ENCODE results near the gene CRISPLD2. TPM values are rescaled to one million over a fixed set of nuclear protein-coding genes. Genes with fewer than 3 reads are reported as not detected.

The CRISPLD2 gene
- total RNA-seq, 1 donor from 2014 or later, result 34.9 TPM

DNA sequence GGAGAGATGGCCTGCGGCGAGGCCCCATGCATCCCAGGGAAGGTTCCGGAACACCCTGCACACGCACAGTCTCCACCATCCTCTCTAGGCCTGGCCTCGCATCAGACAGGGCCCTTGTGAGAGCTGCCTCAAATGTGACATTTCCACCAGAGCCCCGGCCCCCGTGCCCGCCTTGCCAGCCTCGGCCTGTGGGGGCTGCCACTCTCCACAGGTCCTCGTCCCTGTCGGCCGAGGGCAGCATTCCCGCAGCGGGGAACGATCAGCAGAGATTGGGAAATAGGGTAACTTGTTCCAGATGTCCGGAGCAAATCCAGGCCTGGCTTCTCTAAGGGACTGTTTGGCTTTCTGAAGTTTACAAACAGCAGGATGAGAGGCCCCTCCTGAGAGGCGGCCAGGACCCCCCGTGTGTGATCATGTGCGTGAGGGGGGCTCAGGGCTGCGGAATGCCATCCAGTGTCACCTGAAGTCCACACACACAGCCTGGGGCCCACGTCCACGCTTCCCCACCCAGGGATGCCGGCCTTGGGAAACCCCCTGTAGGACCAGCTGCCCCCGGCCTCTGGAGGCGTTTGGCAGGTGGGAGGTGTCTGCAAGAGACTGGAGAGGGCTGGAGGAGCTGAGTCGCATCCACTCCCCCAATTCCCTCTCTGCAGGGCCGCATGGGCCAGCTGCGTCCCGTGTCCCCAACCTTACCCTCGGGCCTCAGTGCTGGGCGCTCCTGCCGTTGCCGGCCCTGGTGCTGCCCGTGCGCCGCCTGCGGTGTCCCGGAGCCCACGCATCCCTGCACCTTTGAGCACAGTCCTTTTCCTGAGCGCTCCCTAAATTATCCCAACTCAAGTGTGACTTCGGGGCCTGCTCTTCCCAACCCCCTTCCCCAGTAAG lies 121.1 kb downstream of the CRISPLD2 start:
- H3K9me3 ChIP-seq, result no peaks in the 10 kb centered on the region
- no peak overlapping the region for H3K4me3 ChIP-seq
- no peaks in the 10 kb centered on the region for H3K4me1 ChIP-seq
- no peak overlapping the region for H3K27ac ChIP-seq
- TF ChIP-seq, protein P1, sequence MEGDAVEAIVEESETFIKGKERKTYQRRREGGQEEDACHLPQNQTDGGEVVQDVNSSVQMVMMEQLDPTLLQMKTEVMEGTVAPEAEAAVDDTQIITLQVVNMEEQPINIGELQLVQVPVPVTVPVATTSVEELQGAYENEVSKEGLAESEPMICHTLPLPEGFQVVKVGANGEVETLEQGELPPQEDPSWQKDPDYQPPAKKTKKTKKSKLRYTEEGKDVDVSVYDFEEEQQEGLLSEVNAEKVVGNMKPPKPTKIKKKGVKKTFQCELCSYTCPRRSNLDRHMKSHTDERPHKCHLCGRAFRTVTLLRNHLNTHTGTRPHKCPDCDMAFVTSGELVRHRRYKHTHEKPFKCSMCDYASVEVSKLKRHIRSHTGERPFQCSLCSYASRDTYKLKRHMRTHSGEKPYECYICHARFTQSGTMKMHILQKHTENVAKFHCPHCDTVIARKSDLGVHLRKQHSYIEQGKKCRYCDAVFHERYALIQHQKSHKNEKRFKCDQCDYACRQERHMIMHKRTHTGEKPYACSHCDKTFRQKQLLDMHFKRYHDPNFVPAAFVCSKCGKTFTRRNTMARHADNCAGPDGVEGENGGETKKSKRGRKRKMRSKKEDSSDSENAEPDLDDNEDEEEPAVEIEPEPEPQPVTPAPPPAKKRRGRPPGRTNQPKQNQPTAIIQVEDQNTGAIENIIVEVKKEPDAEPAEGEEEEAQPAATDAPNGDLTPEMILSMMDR (IDR thresholded peaks at IDR 0.05), result no peak
- ATAC-seq (peak; percentile 40 to 44), DNase-seq (no peak)
- H3K27me3 ChIP-seq (ENCODE audit: low read depth), result no peaks in the 10 kb centered on the region
- H3K36me3 ChIP-seq, result no peaks in the 10 kb centered on the region
- intact Hi-C loops (cut with DNase I), result no loop called here

GRCh38 chr16:84941921-84942320 lies 122.1 kb downstream of the CRISPLD2 start:
- ATAC-seq, result no peak
- no peak overlapping the region for H3K27ac ChIP-seq
- intact Hi-C loops (cut with DNase I), result no loop called here
- H3K27me3 ChIP-seq (ENCODE audit: low read depth), result no peaks in the 10 kb centered on the region
- no peak overlapping the region for H3K4me3 ChIP-seq
- H3K36me3 ChIP-seq, result no peaks in the 10 kb centered on the region
- no peaks in the 10 kb centered on the region for H3K9me3 ChIP-seq
- DNase-seq, result no peak
- TF ChIP-seq, protein P1 (IDR thresholded peaks at IDR 0.05), result no peak
- H3K4me1 ChIP-seq, result no peaks in the 10 kb centered on the region

GRCh38 chr16:84942786-84943185 lies 123.0 kb downstream of the CRISPLD2 start:
- TF ChIP-seq, protein P1 (IDR thresholded peaks at IDR 0.05), result no peak
- H3K4me3 ChIP-seq, result no peak overlapping the region
- H3K4me1 ChIP-seq, result no peaks in the 10 kb centered on the region
- H3K27ac ChIP-seq, result no peak overlapping the region
- no peaks in the 10 kb centered on the region for H3K27me3 ChIP-seq (ENCODE audit: low read depth)
- H3K9me3 ChIP-seq, result no peaks in the 10 kb centered on the region
- intact Hi-C loops (cut with DNase I), result no loop called here
- H3K36me3 ChIP-seq, result no peaks in the 10 kb centered on the region
- ATAC-seq, result no peak
- DNase-seq, result no peak

DNA sequence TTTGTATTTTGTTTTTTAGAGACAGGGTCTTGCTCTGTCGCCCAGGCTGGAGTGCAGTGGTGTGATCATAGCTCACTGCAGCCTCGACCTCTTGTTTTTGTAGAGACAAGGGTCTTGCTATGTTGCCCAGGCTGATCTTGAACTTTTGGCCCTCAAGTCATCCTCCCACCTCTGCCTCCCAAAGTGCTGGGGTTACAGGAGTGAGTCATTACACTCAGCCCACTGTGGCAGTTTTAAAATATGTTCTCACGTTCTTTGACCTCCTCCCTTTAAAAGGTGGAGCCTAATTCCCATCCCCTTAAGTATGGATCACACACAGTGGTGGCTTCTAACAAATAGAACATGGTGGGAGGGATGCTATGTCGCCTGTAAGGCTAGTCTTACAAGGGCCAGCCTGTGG lies 123.8 kb downstream of the CRISPLD2 start:
- DNase-seq (no peak), ATAC-seq (no peak)
- Histone ChIP-seq H3K36me3 (no peaks in the 10 kb centered on the region), H3K27ac (no peak overlapping the region), H3K4me3 (no peak overlapping the region), H3K9me3 (no peaks in the 10 kb centered on the region), H3K27me3 (ENCODE audit: low read depth) (no peaks in the 10 kb centered on the region), H3K4me1 (no peaks in the 10 kb centered on the region)
- intact Hi-C loops (cut with DNase I), result no loop called here
- TF ChIP-seq, protein P1 (IDR thresholded peaks at IDR 0.05), result no peak

- TF ChIP-seq, protein P1 (IDR thresholded peaks at IDR 0.05), result no peak
- Histone ChIP-seq H3K27ac (no peak overlapping the region), H3K4me3 (no peak overlapping the region), H3K4me1 (peaks cover 2% of the 10 kb centered on the region), H3K36me3 (no peaks in the 10 kb centered on the region), H3K9me3 (no peaks in the 10 kb centered on the region), H3K27me3 (ENCODE audit: low read depth) (no peaks in the 10 kb centered on the region)
- intact Hi-C loops (cut with DNase I), result no loop called here
- ATAC-seq (no peak), DNase-seq (no peak)
Observed at GRCh38 chr16:84947022-84947421, 127.2 kb downstream of the CRISPLD2 start.
